ENCODE data around the gene MARK4. TPM values are rescaled to one million over a fixed set of nuclear protein-coding genes. Genes with fewer than 3 reads are reported as not detected.

Gene MARK4
- total RNA-seq, 1 donor from 2014 or later, result 16.7 TPM

DNA sequence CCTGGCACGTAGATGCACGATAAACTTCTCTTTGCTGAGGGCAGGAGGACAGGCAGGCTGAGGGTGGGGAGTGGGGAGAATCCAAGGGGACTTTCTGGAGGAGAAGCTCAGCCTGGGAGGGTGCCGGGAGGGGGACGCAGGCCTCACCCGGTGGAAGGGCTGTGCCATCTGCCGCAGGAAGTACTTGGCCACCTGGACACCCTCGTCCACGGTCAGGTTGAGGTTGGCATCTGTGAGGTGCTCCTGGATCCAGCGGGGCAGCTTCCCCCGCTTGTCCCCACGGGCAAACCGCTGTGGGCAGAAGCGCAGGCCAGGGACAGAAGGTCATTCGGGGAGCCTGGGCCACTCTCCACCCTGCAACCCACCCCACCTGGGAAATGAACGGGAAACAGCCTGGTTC lies 101.0 kb downstream of the MARK4 start:
- no peaks in the 10 kb centered on the region for H3K4me1 ChIP-seq
- H3K27ac ChIP-seq, result no peak overlapping the region
- no peak overlapping the region for H3K4me3 ChIP-seq
- TF ChIP-seq CTCF (IDR thresholded peaks at IDR 0.05) (no peak), POLR2A (IDR thresholded peaks at IDR 0.05) (no peak), POLR2AphosphoS5 (IDR thresholded peaks at IDR 0.05; ENCODE audit: insufficient read depth in 1 of 2, low read depth in 1 of 2) (no peak)
- peaks cover 0 to 13% of the 10 kb centered on the region in 2 donors for H3K36me3 ChIP-seq
- DNase-seq (ENCODE audit: extremely low spot score in 2 of 2), result no peak
- intact Hi-C loops (cut with DNase I), result no loop called here
- no peaks in the 10 kb centered on the region for H3K9me3 ChIP-seq
- H3K27me3 ChIP-seq, result no peaks in the 10 kb centered on the region

DNA sequence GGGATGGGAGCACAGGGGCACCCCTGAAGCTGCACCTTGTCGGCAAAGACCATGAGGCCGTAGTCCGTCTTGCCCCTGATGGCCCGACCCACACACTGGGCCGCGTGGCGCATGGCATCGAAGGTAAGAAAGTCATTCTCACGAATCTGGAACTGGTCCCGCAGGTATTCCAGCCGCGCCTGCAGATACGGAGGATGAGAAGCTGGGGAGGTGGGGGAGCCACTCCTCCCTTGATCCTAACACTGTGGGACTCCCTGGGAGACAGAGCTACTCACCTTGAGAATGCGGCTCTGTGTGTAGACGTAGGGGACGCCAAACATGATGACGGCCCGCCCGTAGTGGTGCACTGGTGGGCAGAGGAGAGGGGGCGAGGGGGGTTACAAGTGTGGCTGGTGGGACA lies 101.4 kb downstream of the MARK4 start:
- peaks cover 0 to 13% of the 10 kb centered on the region in 2 donors for H3K36me3 ChIP-seq

GRCh38 chr19:45352914-45353796 lies 102.1 kb downstream of the MARK4 start:
- H3K27me3 ChIP-seq, result no peaks in the 10 kb centered on the region
- TF ChIP-seq POLR2A (IDR thresholded peaks at IDR 0.05) (no peak), CTCF (IDR thresholded peaks at IDR 0.05) (no peak), POLR2AphosphoS5 (IDR thresholded peaks at IDR 0.05; ENCODE audit: insufficient read depth in 1 of 2, low read depth in 1 of 2) (no peak)
- H3K27ac ChIP-seq, result no peak overlapping the region
- no peak overlapping the region for H3K4me3 ChIP-seq
- no peaks in the 10 kb centered on the region for H3K4me1 ChIP-seq
- H3K36me3 ChIP-seq, result peaks cover 0 to 13% of the 10 kb centered on the region in 2 donors
- H3K9me3 ChIP-seq, result no peaks in the 10 kb centered on the region
- intact Hi-C loops (cut with DNase I), result no loop called here
- no peak for DNase-seq (ENCODE audit: extremely low spot score in 2 of 2)

More for the DNA sequence above, 101.4 kb downstream of the MARK4 start:
- Histone ChIP-seq H3K4me1 (no peaks in the 10 kb centered on the region), H3K27ac (no peak overlapping the region), H3K27me3 (no peaks in the 10 kb centered on the region), H3K4me3 (no peak overlapping the region), H3K9me3 (no peaks in the 10 kb centered on the region)
- intact Hi-C loops (cut with DNase I), result no loop called here
- no peak for DNase-seq (ENCODE audit: extremely low spot score in 2 of 2)
- TF ChIP-seq POLR2A (IDR thresholded peaks at IDR 0.05) (no peak), POLR2AphosphoS5 (IDR thresholded peaks at IDR 0.05; ENCODE audit: insufficient read depth in 1 of 2, low read depth in 1 of 2) (no peak), CTCF (IDR thresholded peaks at IDR 0.05) (no peak)

DNA sequence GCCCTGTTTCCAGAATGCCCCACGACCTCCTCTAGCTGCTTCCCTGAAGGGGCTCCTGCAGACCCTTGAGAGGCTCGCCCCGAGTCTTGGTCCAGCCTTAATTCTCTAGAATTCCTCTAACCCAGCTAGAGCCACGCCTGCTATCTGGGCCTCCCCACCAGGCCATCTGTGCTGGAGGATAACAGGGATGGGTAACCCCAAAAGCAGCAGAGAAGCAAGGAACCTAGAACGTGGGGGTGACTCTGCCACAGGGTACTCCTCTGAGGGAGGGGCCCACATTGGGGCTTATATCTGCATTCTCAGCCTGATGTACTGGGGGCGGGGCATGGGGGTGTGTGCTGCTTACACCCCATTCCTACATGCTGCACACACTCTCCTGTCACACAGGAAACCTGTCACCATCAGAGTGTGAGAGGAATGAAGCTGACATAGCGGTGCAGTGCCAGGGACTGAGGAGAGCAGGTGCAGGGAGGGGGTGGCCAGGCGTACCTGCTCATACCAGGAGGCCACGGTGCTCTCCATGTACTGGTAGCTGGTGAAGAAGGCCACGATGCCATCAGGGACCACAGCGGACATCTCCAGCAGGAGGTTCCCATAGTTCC lies 103.3 kb downstream of the MARK4 start:
- Histone ChIP-seq H3K27ac (no peak overlapping the region), H3K36me3 (peaks cover 0 to 13% of the 10 kb centered on the region in 2 donors), H3K4me1 (no peaks in the 10 kb centered on the region), H3K27me3 (no peaks in the 10 kb centered on the region), H3K9me3 (no peaks in the 10 kb centered on the region), H3K4me3 (no peak overlapping the region)
- DNase-seq (ENCODE audit: extremely low spot score in 2 of 2), result no peak
- intact Hi-C loops (cut with DNase I), result no loop called here
- TF ChIP-seq POLR2A (IDR thresholded peaks at IDR 0.05) (no peak), CTCF (IDR thresholded peaks at IDR 0.05) (no peak), POLR2AphosphoS5 (IDR thresholded peaks at IDR 0.05; ENCODE audit: insufficient read depth in 1 of 2, low read depth in 1 of 2) (no peak)

Other genes starting within 250 kb of the MARK4 start
- 2.9 TPM for gene RELB, start 249.8 kb upstream of the MARK4 start, total RNA-seq
- gene CLASRP, start 212.2 kb upstream of the MARK4 start, total RNA-seq, result 93.5 TPM
- gene ZNF296, start 174.8 kb upstream of the MARK4 start, total RNA-seq, result 5.6 TPM
- gene GEMIN7, start 172.0 kb upstream of the MARK4 start, total RNA-seq, result 42.0 TPM
- 23.8 TPM for gene PPP1R37, start 158.1 kb upstream of the MARK4 start, total RNA-seq
- gene NKPD1, start 90.3 kb upstream of the MARK4 start, total RNA-seq, result 14.0 TPM
- 28.7 TPM for gene TRAPPC6A, start 73.0 kb upstream of the MARK4 start, total RNA-seq
- 12.5 TPM for gene BLOC1S3, start 72.5 kb upstream of the MARK4 start, total RNA-seq
- 6.1 TPM for gene EXOC3L2, start 5.9 kb upstream of the MARK4 start, total RNA-seq
- gene CKM, start 71.6 kb downstream of the MARK4 start, total RNA-seq, result not detected
- gene KLC3, start 89.5 kb downstream of the MARK4 start, total RNA-seq, result 20.9 TPM
- gene ERCC2, start 119.3 kb downstream of the MARK4 start, total RNA-seq, result 17.9 TPM
- 111 TPM for gene PPP1R13L, start 153.8 kb downstream of the MARK4 start, total RNA-seq
- 2.2 TPM for gene POLR1G, start 155.4 kb downstream of the MARK4 start, total RNA-seq
- 123 TPM for gene ERCC1, start 172.6 kb downstream of the MARK4 start, total RNA-seq
- 20.6 TPM for gene FOSB, start 216.7 kb downstream of the MARK4 start, total RNA-seq
- gene RTN2, start 245.8 kb downstream of the MARK4 start, total RNA-seq, result 13.0 TPM
- gene PPM1N, start 247.2 kb downstream of the MARK4 start, total RNA-seq, result 3.9 TPM